ACC112 (cell line): Measurements from ENCODE around the gene IRF9.

Source experiments
- H2AFZ ChIP-seq: fragments of 200-600 bp; sonication (generic); one replicate; pipeline ENCODE4 v1.6.0; 2017; ENCODE audit warnings: antibody characterized with exemption, low read length; ENCODE audit not compliant: unreplicated experiment
- H3K27ac ChIP-seq: fragments of 200-600 bp; sonication (generic); 2 replicates; pipeline ENCODE4 v1.5.1; 2014; ENCODE audit warnings: low read depth, mild to moderate bottlenecking, antibody characterized with exemption, low read length, moderate library complexity
- H3K27me3 ChIP-seq: fragments of 200-600 bp; sonication (generic); 2 replicates; pipeline ENCODE4 v1.6.1; 2014; ENCODE audit warnings: mild to moderate bottlenecking, antibody characterized with exemption, low read length, moderate library complexity, mixed read lengths; ENCODE audit not compliant: insufficient read depth
- H3K36me3 ChIP-seq: fragments of 200-600 bp; sonication (generic); 2 replicates; pipeline ENCODE4 v1.6.1; 2016; ENCODE audit warnings: mild to moderate bottlenecking, antibody characterized with exemption, low read length, moderate library complexity, mixed read lengths; ENCODE audit not compliant: insufficient read depth
- H3K4me1 ChIP-seq: fragments of 200-600 bp; sonication (generic); one replicate; pipeline ENCODE4 v1.6.1; 2016; ENCODE audit warnings: low read length, mixed read lengths; ENCODE audit not compliant: insufficient read depth, unreplicated experiment, control insufficient read depth
- H3K4me3 ChIP-seq: fragments of 200-600 bp; sonication (generic); 2 replicates; pipeline ENCODE4 v1.5.1; 2014; ENCODE audit warnings: mild to moderate bottlenecking, low read depth, low read length
- H3K79me2 ChIP-seq: fragments of 200-600 bp; sonication (generic); one replicate; pipeline ENCODE4 v1.6.0; 2016; ENCODE audit warnings: low read length; ENCODE audit not compliant: control insufficient read depth, unreplicated experiment, insufficient read depth

The IRF9 gene

GRCh38 chr14:24121210-24121609 is 39.9 kb upstream of the IRF9 start:
- Histone ChIP-seq H3K4me3 (no peak overlapping the region), H3K27me3 (no peaks in the 10 kb centered on the region), H3K4me1 (no peaks in the 10 kb centered on the region), H2AFZ (no peak overlapping the region), H3K27ac (no peak overlapping the region), H3K36me3 (no peaks in the 10 kb centered on the region; the same call in 1 of the 2 replicates), H3K79me2 (no peaks in the 10 kb centered on the region)

GRCh38 chr14:24122416-24122815 is 38.6 kb upstream of the IRF9 start:
- H3K4me3 ChIP-seq: no peak overlapping the region
- H3K27me3 ChIP-seq: no peaks in the 10 kb centered on the region
- no peak overlapping the region for H2AFZ ChIP-seq
- H3K79me2 ChIP-seq: no peaks in the 10 kb centered on the region
- H3K4me1 ChIP-seq: no peaks in the 10 kb centered on the region
- no peaks in the 10 kb centered on the region; the same call in 1 of the 2 replicates for H3K36me3 ChIP-seq
- no peak overlapping the region for H3K27ac ChIP-seq

GRCh38 chr14:24122898-24123297 is 38.2 kb upstream of the IRF9 start:
- Histone ChIP-seq H3K4me1 (no peaks in the 10 kb centered on the region), H3K79me2 (no peaks in the 10 kb centered on the region), H3K36me3 (no peaks in the 10 kb centered on the region; the same call in 1 of the 2 replicates), H3K27me3 (no peaks in the 10 kb centered on the region), H3K27ac (no peak overlapping the region), H3K4me3 (no peak overlapping the region), H2AFZ (no peak overlapping the region)

- Histone ChIP-seq H3K27ac (no peak overlapping the region), H3K27me3 (no peaks in the 10 kb centered on the region), H2AFZ (no peak overlapping the region), H3K4me3 (no peak overlapping the region), H3K4me1 (no peaks in the 10 kb centered on the region), H3K36me3 (no peaks in the 10 kb centered on the region; the same call in 1 of the 2 replicates), H3K79me2 (no peaks in the 10 kb centered on the region)
Observed at GRCh38 chr14:24123424-24124417, 37.3 kb upstream of the IRF9 start.

- no peaks in the 10 kb centered on the region for H3K27me3 ChIP-seq
- H2AFZ ChIP-seq: no peak overlapping the region
- H3K36me3 ChIP-seq: no peaks in the 10 kb centered on the region
- no peaks in the 10 kb centered on the region for H3K4me1 ChIP-seq
- no peak overlapping the region for H3K27ac ChIP-seq
- H3K4me3 ChIP-seq: no peak overlapping the region
- H3K79me2 ChIP-seq: no peaks in the 10 kb centered on the region
Observed at GRCh38 chr14:24126939-24127338, 34.1 kb upstream of the IRF9 start.

- Histone ChIP-seq H3K27me3 (no peaks in the 10 kb centered on the region), H3K4me1 (no peaks in the 10 kb centered on the region), H3K27ac (no peak overlapping the region), H3K36me3 (no peaks in the 10 kb centered on the region), H3K79me2 (no peaks in the 10 kb centered on the region), H2AFZ (no peak overlapping the region), H3K4me3 (no peak overlapping the region)
Observed at GRCh38 chr14:24127673-24128072, 33.4 kb upstream of the IRF9 start.

GRCh38 chr14:24129410-24129998 is 31.6 kb upstream of the IRF9 start:
- Histone ChIP-seq H3K27ac (no peak overlapping the region), H3K4me3 (no peak overlapping the region)

GRCh38 chr14:24130380-24130716 is 30.7 kb upstream of the IRF9 start, which contains the start of gene FITM1:
TSS of gene FITM1 (plus strand) at chr14:24130659. CDS start at chr14:24131564, 905 bp downstream.
- H3K4me1 ChIP-seq: no peaks in the 10 kb centered on the region
- no peak within 1 kb of the TSS for H3K4me3 ChIP-seq
- H3K79me2 ChIP-seq: no peaks in the 10 kb centered on the region
- no peaks in the 10 kb centered on the region for H3K27me3 ChIP-seq
- no peak within 1 kb of the TSS for H2AFZ ChIP-seq
- H3K27ac ChIP-seq: no peak within 1 kb of the TSS
- H3K36me3 ChIP-seq: no peaks in the 10 kb centered on the region

More at GRCh38 chr14:24129410-24129998, 31.6 kb upstream of the IRF9 start:
- Histone ChIP-seq H3K79me2 (no peaks in the 10 kb centered on the region), H3K36me3 (no peaks in the 10 kb centered on the region), H2AFZ (no peak overlapping the region), H3K4me1 (no peaks in the 10 kb centered on the region), H3K27me3 (no peaks in the 10 kb centered on the region)

GRCh38 chr14:24130717-24131548 is 30.1 kb upstream of the IRF9 start:
- Histone ChIP-seq H3K27me3 (no peaks in the 10 kb centered on the region), H2AFZ (no peak overlapping the region), H3K4me3 (no peak overlapping the region), H3K27ac (no peak overlapping the region), H3K4me1 (no peaks in the 10 kb centered on the region), H3K79me2 (no peaks in the 10 kb centered on the region), H3K36me3 (no peaks in the 10 kb centered on the region)

- Histone ChIP-seq H3K27ac (no peak overlapping the region), H2AFZ (no peak overlapping the region), H3K4me1 (no peaks in the 10 kb centered on the region), H3K79me2 (peaks cover 5% of the 10 kb centered on the region), H3K4me3 (no peak overlapping the region), H3K27me3 (no peaks in the 10 kb centered on the region), H3K36me3 (no peaks in the 10 kb centered on the region)
Observed at GRCh38 chr14:24131549-24131966, 29.5 kb upstream of the IRF9 start.
